DMS153 (cell line): Measurements from ENCODE around the gene COL5A2.

Experiments used
- DNase-seq: peaks from one replicate; lab custom pipeline; 2025; lab: John Stamatoyannopoulos, UW

Gene COL5A2

GRCh38 chr2:188997263-188997662, 182.3 kb downstream of the COL5A2 start:
- no peak for DNase-seq

- DNase-seq = no peak
These were observed 186.3 kb downstream of the COL5A2 start for GRCh38 chr2:188993247-188993646.

GRCh38 chr2:188986839-188987238, 192.7 kb downstream of the COL5A2 start:
- no peak for DNase-seq

GRCh38 chr2:188984680-188985079, 194.9 kb downstream of the COL5A2 start:
- DNase-seq = no peak

GRCh38 chr2:188984065-188984491, 195.5 kb downstream of the COL5A2 start:
- DNase-seq = no peak

- no peak for DNase-seq
These were observed 196.0 kb downstream of the COL5A2 start for GRCh38 chr2:188983427-188984064.
